ENCODE data around the gene TYMP.

GRCh38 chr22:50488006-50488677 lies 41.7 kb downstream of the TYMP start:
- no peak for TF ChIP-seq EZH2 (IDR thresholded peaks at IDR 0.05; ENCODE audit: low read length, missing control alignments)
- TF ChIP-seq, protein P1, sequence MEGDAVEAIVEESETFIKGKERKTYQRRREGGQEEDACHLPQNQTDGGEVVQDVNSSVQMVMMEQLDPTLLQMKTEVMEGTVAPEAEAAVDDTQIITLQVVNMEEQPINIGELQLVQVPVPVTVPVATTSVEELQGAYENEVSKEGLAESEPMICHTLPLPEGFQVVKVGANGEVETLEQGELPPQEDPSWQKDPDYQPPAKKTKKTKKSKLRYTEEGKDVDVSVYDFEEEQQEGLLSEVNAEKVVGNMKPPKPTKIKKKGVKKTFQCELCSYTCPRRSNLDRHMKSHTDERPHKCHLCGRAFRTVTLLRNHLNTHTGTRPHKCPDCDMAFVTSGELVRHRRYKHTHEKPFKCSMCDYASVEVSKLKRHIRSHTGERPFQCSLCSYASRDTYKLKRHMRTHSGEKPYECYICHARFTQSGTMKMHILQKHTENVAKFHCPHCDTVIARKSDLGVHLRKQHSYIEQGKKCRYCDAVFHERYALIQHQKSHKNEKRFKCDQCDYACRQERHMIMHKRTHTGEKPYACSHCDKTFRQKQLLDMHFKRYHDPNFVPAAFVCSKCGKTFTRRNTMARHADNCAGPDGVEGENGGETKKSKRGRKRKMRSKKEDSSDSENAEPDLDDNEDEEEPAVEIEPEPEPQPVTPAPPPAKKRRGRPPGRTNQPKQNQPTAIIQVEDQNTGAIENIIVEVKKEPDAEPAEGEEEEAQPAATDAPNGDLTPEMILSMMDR (conservative IDR thresholded peaks at IDR 0.05 in 1 of 2, IDR thresholded peaks at IDR 0.05 in 1 of 2; ENCODE audit: low read depth in 1 of 2, low read length in 2 of 2), result no peak

Measured in fibroblast of lung (primary cell).